ENCODE measurements around the gene BMERB1.

Gene BMERB1

DNA sequence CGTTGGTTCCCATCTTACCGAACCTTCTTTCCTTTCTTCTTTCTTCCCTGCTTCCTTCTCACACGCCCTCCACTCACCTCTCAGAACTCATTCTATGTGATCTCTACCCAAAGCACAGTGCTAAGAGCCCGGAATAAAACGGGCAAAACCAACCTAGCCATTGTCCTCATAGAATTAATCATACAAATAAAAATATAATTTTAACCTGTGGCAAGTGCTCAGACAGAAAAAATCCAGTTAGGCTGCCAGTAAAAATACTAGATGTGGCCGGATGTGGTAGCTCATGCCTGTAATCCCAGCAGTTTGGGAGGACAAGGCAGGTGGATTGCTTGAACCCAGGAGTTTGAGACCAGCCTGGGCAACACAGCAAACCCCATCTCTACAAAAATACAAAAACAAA, 27.0 kb downstream of the BMERB1 start:
- DNase-seq (ENCODE audit: low spot score), result no peak
- no peaks in the 10 kb centered on the region for H3K4me1 ChIP-seq (ENCODE audit: control insufficient read depth in 2 of 2, insufficient read depth in 1 of 2, low read depth in 1 of 2, low read length in 2 of 2)
- H3K9ac ChIP-seq (ENCODE audit: low read depth, low read length, poor library complexity), result no peak overlapping the region
- no peak overlapping the region for H3K18ac ChIP-seq (ENCODE audit: low read length)
- H2AFZ ChIP-seq (ENCODE audit: low read length), result no peak overlapping the region
- H3K79me1 ChIP-seq (ENCODE audit: low read depth, low read length), result peaks cover 2% of the 10 kb centered on the region
- H3K36me3 ChIP-seq (replicated peaks in 1 of 2; ENCODE audit: control insufficient read depth in 2 of 2, insufficient read depth in 2 of 2, low read length in 2 of 2), result peaks cover 0 to 3% of the 10 kb centered on the region in 2 donors
- 100% methylated on average over 2 of the region's 6 CpGs; no CpG with 5 or more reads in 1 of the 2 donors for WGBS, 2 donors (ENCODE audit: extremely low coverage in 2 of 2, insufficient read length in 2 of 2, insufficient replicate concordance in 1 of 2)
- no peak overlapping the region for H2BK12ac ChIP-seq (ENCODE audit: low read length)
- no peak overlapping the region for H2AK5ac ChIP-seq (ENCODE audit: low read depth, low read length)
- H3K27me3 ChIP-seq (ENCODE audit: control insufficient read depth in 3 of 3, insufficient read depth in 3 of 3, low read depth in 1 of 3, low read length in 3 of 3), result no peaks in the 10 kb centered on the region
- H3K4me3 ChIP-seq (ENCODE audit: low read length in 2 of 2), result no peak overlapping the region
- H4K8ac ChIP-seq (ENCODE audit: low read depth, low read length), result no peak overlapping the region
- H3K27ac ChIP-seq (replicated peaks; ENCODE audit: low read length), result no peak overlapping the region
- no peak overlapping the region for H3K14ac ChIP-seq (ENCODE audit: low read length)
- no peak overlapping the region for H3K23ac ChIP-seq (ENCODE audit: low read depth, low read length, poor library complexity)
- H2BK120ac ChIP-seq (ENCODE audit: low read depth, low read length), result no peak overlapping the region
- H4K91ac ChIP-seq (ENCODE audit: low read depth, low read length, poor library complexity), result no peak overlapping the region
- no peak overlapping the region for H3K4me2 ChIP-seq (ENCODE audit: insufficient read depth, low read length, poor library complexity, severe bottlenecking)
- H2BK15ac ChIP-seq (ENCODE audit: low read length), result no peak overlapping the region
- no peak overlapping the region for H3K4ac ChIP-seq (ENCODE audit: low read length)
- no peaks in the 10 kb centered on the region for H3K9me3 ChIP-seq (replicated peaks in 1 of 2; ENCODE audit: control insufficient read depth in 2 of 2, insufficient read depth in 1 of 2, low read depth in 1 of 2, low read length in 2 of 2)
- no peak overlapping the region for H2BK5ac ChIP-seq (ENCODE audit: low read length)

DNA sequence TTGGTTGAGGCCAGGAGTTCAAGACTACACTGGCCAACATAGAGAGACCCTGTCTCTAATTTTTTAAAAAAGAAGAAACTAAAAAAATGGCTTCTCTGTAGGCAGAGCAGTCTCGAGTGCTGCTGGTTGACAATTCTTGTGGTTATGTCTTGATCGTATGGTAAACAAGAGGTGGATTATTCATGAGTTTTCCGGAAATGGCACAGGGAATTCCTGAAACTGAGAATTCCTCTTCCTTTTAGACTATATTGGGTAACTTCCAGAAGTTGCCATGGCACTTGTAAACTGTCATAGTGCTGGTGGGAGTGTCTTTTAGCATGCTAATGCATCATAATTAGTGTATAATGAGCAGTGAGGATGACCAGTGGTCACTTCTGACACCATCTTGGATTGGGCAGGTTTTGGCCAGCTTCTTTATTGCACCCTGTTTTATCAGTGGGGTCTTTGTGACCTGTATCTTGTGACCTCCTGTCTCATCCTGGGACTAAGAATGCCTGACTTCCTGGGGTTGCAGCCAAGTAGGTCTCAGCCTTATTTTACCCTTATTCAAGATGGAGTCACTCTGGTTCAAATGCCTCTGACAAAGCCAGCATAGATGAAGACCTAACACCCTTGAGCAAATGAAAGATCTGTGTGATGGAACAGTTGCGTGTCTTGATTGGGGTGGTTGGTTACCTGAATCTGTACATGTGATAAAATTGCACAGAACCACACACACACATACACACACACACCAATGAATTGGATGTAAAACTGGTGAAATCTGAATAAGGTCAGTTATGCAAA, 30.2 kb downstream of the BMERB1 start:
- H3K27me3 ChIP-seq (ENCODE audit: control insufficient read depth in 3 of 3, insufficient read depth in 3 of 3, low read depth in 1 of 3, low read length in 3 of 3), result no peaks in the 10 kb centered on the region
- no peak overlapping the region for H2BK12ac ChIP-seq (ENCODE audit: low read length)
- no peak overlapping the region for H2BK15ac ChIP-seq (ENCODE audit: low read length)
- H3K79me1 ChIP-seq (ENCODE audit: low read depth, low read length), result no peaks in the 10 kb centered on the region
- H2BK120ac ChIP-seq (ENCODE audit: low read depth, low read length), result no peak overlapping the region
- no peak overlapping the region for H3K9ac ChIP-seq (ENCODE audit: low read depth, low read length, poor library complexity)
- no peak overlapping the region for H3K27ac ChIP-seq (replicated peaks; ENCODE audit: low read length)
- H3K23ac ChIP-seq (ENCODE audit: low read depth, low read length, poor library complexity), result no peak overlapping the region
- no peak overlapping the region for H3K4ac ChIP-seq (ENCODE audit: low read length)
- H3K14ac ChIP-seq (ENCODE audit: low read length), result no peak overlapping the region
- H3K18ac ChIP-seq (ENCODE audit: low read length), result no peak overlapping the region
- H3K4me1 ChIP-seq (ENCODE audit: control insufficient read depth in 2 of 2, insufficient read depth in 1 of 2, low read depth in 1 of 2, low read length in 2 of 2), result no peaks in the 10 kb centered on the region
- no CpG with 5 or more reads among the region's 4 CpGs for WGBS, 2 donors (ENCODE audit: extremely low coverage in 2 of 2, insufficient read length in 2 of 2, insufficient replicate concordance in 1 of 2)
- no peak overlapping the region for H3K4me2 ChIP-seq (ENCODE audit: insufficient read depth, low read length, poor library complexity, severe bottlenecking)
- no peak overlapping the region for H2AFZ ChIP-seq (ENCODE audit: low read length)
- H2BK5ac ChIP-seq (ENCODE audit: low read length), result no peak overlapping the region
- H4K8ac ChIP-seq (ENCODE audit: low read depth, low read length), result no peak overlapping the region
- DNase-seq (ENCODE audit: low spot score), result no peak
- H3K4me3 ChIP-seq (ENCODE audit: low read length in 2 of 2), result no peak overlapping the region
- H3K9me3 ChIP-seq (replicated peaks in 1 of 2; ENCODE audit: control insufficient read depth in 2 of 2, insufficient read depth in 1 of 2, low read depth in 1 of 2, low read length in 2 of 2), result no peaks in the 10 kb centered on the region
- H3K36me3 ChIP-seq (replicated peaks in 1 of 2; ENCODE audit: control insufficient read depth in 2 of 2, insufficient read depth in 2 of 2, low read length in 2 of 2), result no peaks in the 10 kb centered on the region
- no peak overlapping the region for H2AK5ac ChIP-seq (ENCODE audit: low read depth, low read length)
- H4K91ac ChIP-seq (ENCODE audit: low read depth, low read length, poor library complexity), result no peak overlapping the region

DNA sequence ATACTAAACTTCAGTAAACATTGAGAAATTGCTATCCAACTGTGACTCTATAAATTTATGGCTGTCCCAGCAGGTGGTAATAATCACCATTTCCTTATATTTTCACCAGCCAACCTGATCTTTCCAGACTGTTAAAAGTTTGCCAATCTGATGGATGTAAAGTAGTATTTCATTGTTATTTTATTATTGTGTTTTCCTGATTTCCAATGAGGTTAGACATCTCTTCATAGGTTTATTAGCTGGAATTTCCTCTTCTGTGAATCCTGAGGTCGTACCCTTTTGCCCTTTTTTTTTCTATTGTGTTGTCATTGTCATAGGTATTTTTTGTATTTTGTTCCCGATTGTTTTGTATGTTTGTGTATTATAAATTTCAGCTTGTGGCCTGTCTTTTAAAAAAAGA, 31.7 kb downstream of the BMERB1 start:
- H3K14ac ChIP-seq (ENCODE audit: low read length), result no peak overlapping the region
- H2BK12ac ChIP-seq (ENCODE audit: low read length), result no peak overlapping the region
- no peak overlapping the region for H3K18ac ChIP-seq (ENCODE audit: low read length)
- H3K23ac ChIP-seq (ENCODE audit: low read depth, low read length, poor library complexity), result no peak overlapping the region
- H3K9me3 ChIP-seq (replicated peaks in 1 of 2; ENCODE audit: control insufficient read depth in 2 of 2, insufficient read depth in 1 of 2, low read depth in 1 of 2, low read length in 2 of 2), result no peaks in the 10 kb centered on the region
- H4K8ac ChIP-seq (ENCODE audit: low read depth, low read length), result no peak overlapping the region
- H3K27ac ChIP-seq (replicated peaks; ENCODE audit: low read length), result no peak overlapping the region
- WGBS, 2 donors (ENCODE audit: extremely low coverage in 2 of 2, insufficient read length in 2 of 2, insufficient replicate concordance in 1 of 2), result no CpG with 5 or more reads among the region's 2 CpGs
- no peak overlapping the region for H2AFZ ChIP-seq (ENCODE audit: low read length)
- no peak overlapping the region for H2AK5ac ChIP-seq (ENCODE audit: low read depth, low read length)
- no peak overlapping the region for H3K4me3 ChIP-seq (ENCODE audit: low read length in 2 of 2)
- no peak overlapping the region for H3K4ac ChIP-seq (ENCODE audit: low read length)
- no peaks in the 10 kb centered on the region for H3K4me1 ChIP-seq (ENCODE audit: control insufficient read depth in 2 of 2, insufficient read depth in 1 of 2, low read depth in 1 of 2, low read length in 2 of 2)
- no peaks in the 10 kb centered on the region for H3K27me3 ChIP-seq (ENCODE audit: control insufficient read depth in 3 of 3, insufficient read depth in 3 of 3, low read depth in 1 of 3, low read length in 3 of 3)
- H3K9ac ChIP-seq (ENCODE audit: low read depth, low read length, poor library complexity), result no peak overlapping the region
- no peak for DNase-seq (ENCODE audit: low spot score)
- no peaks in the 10 kb centered on the region for H3K79me1 ChIP-seq (ENCODE audit: low read depth, low read length)
- H2BK5ac ChIP-seq (ENCODE audit: low read length), result no peak overlapping the region
- no peak overlapping the region for H4K91ac ChIP-seq (ENCODE audit: low read depth, low read length, poor library complexity)
- H3K36me3 ChIP-seq (replicated peaks in 1 of 2; ENCODE audit: control insufficient read depth in 2 of 2, insufficient read depth in 2 of 2, low read length in 2 of 2), result no peaks in the 10 kb centered on the region
- no peak overlapping the region for H2BK15ac ChIP-seq (ENCODE audit: low read length)
- H3K4me2 ChIP-seq (ENCODE audit: insufficient read depth, low read length, poor library complexity, severe bottlenecking), result no peak overlapping the region
- no peak overlapping the region for H2BK120ac ChIP-seq (ENCODE audit: low read depth, low read length)

DNA sequence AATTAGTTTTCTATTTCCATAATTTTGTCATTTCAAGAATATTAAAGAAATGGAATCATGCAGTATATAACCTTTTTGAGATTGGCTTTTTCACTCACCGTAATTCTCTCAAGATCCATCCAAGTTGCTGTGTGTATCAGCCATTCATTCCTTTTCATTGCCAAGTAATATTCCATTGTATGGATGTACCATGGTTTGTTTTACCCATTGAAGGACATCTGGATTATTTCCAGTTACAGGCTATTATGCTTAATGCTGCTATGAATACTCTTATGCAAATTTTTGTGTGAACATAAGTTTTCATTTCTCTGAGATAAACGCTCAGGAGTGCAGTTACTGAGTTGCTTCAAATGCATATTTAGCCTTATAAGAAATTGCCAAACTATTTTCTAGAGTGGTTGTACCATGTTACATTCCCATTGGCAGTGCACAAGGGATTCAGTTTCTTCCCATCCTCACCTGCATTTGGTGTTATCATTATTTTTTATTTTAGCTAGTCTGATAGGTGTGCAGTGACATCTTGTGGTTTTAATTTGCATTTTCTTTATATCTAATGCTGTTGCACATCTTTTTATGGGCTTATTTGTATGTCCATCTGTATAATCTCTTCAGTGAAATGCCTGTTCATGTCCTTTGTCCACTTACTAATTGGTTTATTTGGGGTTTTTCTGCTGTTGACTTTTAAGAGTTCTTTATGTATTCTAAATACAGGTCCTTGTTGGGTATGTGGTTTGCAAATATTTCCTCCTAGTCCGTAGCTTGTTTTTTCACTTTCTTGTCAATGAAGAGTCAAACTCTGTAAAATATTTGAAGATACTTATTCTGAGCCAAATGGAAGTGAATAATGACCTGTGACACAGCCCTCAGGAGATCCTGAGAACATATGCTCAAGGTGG, 32.7 kb downstream of the BMERB1 start:
- no peak for DNase-seq (ENCODE audit: low spot score)
- no peak overlapping the region for H3K23ac ChIP-seq (ENCODE audit: low read depth, low read length, poor library complexity)
- H3K4ac ChIP-seq (ENCODE audit: low read length), result no peak overlapping the region
- H3K79me1 ChIP-seq (ENCODE audit: low read depth, low read length), result no peaks in the 10 kb centered on the region
- no CpG with 5 or more reads among the region's 3 CpGs for WGBS, 2 donors (ENCODE audit: extremely low coverage in 2 of 2, insufficient read length in 2 of 2, insufficient replicate concordance in 1 of 2)
- no peak overlapping the region for H4K8ac ChIP-seq (ENCODE audit: low read depth, low read length)
- no peak overlapping the region for H3K4me3 ChIP-seq (ENCODE audit: low read length in 2 of 2)
- no peaks in the 10 kb centered on the region for H3K36me3 ChIP-seq (replicated peaks in 1 of 2; ENCODE audit: control insufficient read depth in 2 of 2, insufficient read depth in 2 of 2, low read length in 2 of 2)
- no peak overlapping the region for H2BK12ac ChIP-seq (ENCODE audit: low read length)
- H2BK120ac ChIP-seq (ENCODE audit: low read depth, low read length), result no peak overlapping the region
- no peak overlapping the region for H3K9ac ChIP-seq (ENCODE audit: low read depth, low read length, poor library complexity)
- no peak overlapping the region for H3K14ac ChIP-seq (ENCODE audit: low read length)
- no peaks in the 10 kb centered on the region for H3K9me3 ChIP-seq (replicated peaks in 1 of 2; ENCODE audit: control insufficient read depth in 2 of 2, insufficient read depth in 1 of 2, low read depth in 1 of 2, low read length in 2 of 2)
- H3K18ac ChIP-seq (ENCODE audit: low read length), result no peak overlapping the region
- no peaks in the 10 kb centered on the region for H3K27me3 ChIP-seq (ENCODE audit: control insufficient read depth in 3 of 3, insufficient read depth in 3 of 3, low read depth in 1 of 3, low read length in 3 of 3)
- H3K4me2 ChIP-seq (ENCODE audit: insufficient read depth, low read length, poor library complexity, severe bottlenecking), result no peak overlapping the region
- H2BK5ac ChIP-seq (ENCODE audit: low read length), result no peak overlapping the region
- H2AFZ ChIP-seq (ENCODE audit: low read length), result no peak overlapping the region
- no peak overlapping the region for H4K91ac ChIP-seq (ENCODE audit: low read depth, low read length, poor library complexity)
- H2AK5ac ChIP-seq (ENCODE audit: low read depth, low read length), result no peak overlapping the region
- no peaks in the 10 kb centered on the region for H3K4me1 ChIP-seq (ENCODE audit: control insufficient read depth in 2 of 2, insufficient read depth in 1 of 2, low read depth in 1 of 2, low read length in 2 of 2)
- H2BK15ac ChIP-seq (ENCODE audit: low read length), result no peak overlapping the region
- no peak overlapping the region for H3K27ac ChIP-seq (replicated peaks; ENCODE audit: low read length)

Measured in neuronal stem cell (in vitro differentiated cells).